Stimulated activated CD8-positive, alpha-beta memory T cell treated with anti-CD3 and anti-CD28 coated beads, Interleukin-7, amount 100 ng/mL, for 4 hours (primary cell): Measurements from ENCODE around the gene WWC2.

Experiments
- DNase-seq, 2 donors: peaks; one replicate each; pipeline ENCODE4 v3.0.0-alpha.2; 2020; ENCODE audit warnings: low read depth in 2 of 2

Gene WWC2

GRCh38 chr4:183329954-183330742, 231.1 kb downstream of the WWC2 start:
- no peak for DNase-seq

GRCh38 chr4:183330841-183331240, 231.8 kb downstream of the WWC2 start:
- DNase-seq, result no peak

GRCh38 chr4:183332447-183332846, 233.4 kb downstream of the WWC2 start:
- DNase-seq, result no peak

- no peak for DNase-seq
Observed at GRCh38 chr4:183333202-183333601, 234.1 kb downstream of the WWC2 start.

- no peak for DNase-seq
Observed at GRCh38 chr4:183333983-183334382, 234.9 kb downstream of the WWC2 start.

- DNase-seq, result no peak
Observed at GRCh38 chr4:183335369-183335940, 236.4 kb downstream of the WWC2 start.

- DNase-seq, result no peak
Observed at GRCh38 chr4:183337349-183337748, 238.3 kb downstream of the WWC2 start.

- DNase-seq, result no peak
Observed at GRCh38 chr4:183337833-183338232, 238.8 kb downstream of the WWC2 start.

GRCh38 chr4:183342541-183343533, 243.8 kb downstream of the WWC2 start:
- DNase-seq, result no peak

- DNase-seq, result no peak
Observed at GRCh38 chr4:183343730-183344129, 244.7 kb downstream of the WWC2 start.

- DNase-seq, result no peak
Observed at GRCh38 chr4:183344523-183345255, 245.6 kb downstream of the WWC2 start.

GRCh38 chr4:183345261-183345660, 246.2 kb downstream of the WWC2 start:
- DNase-seq, result no peak

- DNase-seq, result no peak
Observed at GRCh38 chr4:183347146-183347545, 248.1 kb downstream of the WWC2 start.

GRCh38 chr4:183347566-183347965, 248.5 kb downstream of the WWC2 start:
- no peak for DNase-seq

GRCh38 chr4:183348136-183348535, 249.1 kb downstream of the WWC2 start:
- DNase-seq, result no peak

GRCh38 chr4:183348706-183349659, 249.9 kb downstream of the WWC2 start:
- no peak for DNase-seq

GRCh38 chr4:183349673-183350072, 250.6 kb downstream of the WWC2 start:
- DNase-seq, result no peak

GRCh38 chr4:183350317-183351071, 251.4 kb downstream of the WWC2 start:
- DNase-seq, result no peak

- no peak for DNase-seq
Observed at GRCh38 chr4:183352546-183352945, 253.5 kb downstream of the WWC2 start.

- no peak for DNase-seq
Observed at GRCh38 chr4:183353557-183353956, 254.5 kb downstream of the WWC2 start.
